Measurements from ENCODE around the gene MTFR1L.
"Not testable (repeated sequence)": the region's sequence is repeated elsewhere in the genome, so short reads cannot be mapped to it uniquely, and the experiment has no call there.

MTFR1L gene

GRCh38 chr1:25825605-25826004 is 5.9 kb downstream of the MTFR1L start:
- Mint-ChIP-seq H3K27me3 (no peaks in the 10 kb centered on the region), H3K4me3 (no peak overlapping the region), H3K27ac (no peak overlapping the region), H3K9me3 (no peaks in the 10 kb centered on the region), H3K4me1 (peaks cover 19% of the 10 kb centered on the region)
- no peak for ATAC-seq
- no peak for DNase-seq

- H3K4me3 Mint-ChIP-seq = no peak overlapping the region
These were observed 6.8 kb downstream of the MTFR1L start for GRCh38 chr1:25826571-25826970.

GRCh38 chr1:25828491-25828890 is 8.7 kb downstream of the MTFR1L start:
- H3K9me3 Mint-ChIP-seq = no peaks in the 10 kb centered on the region
- H3K4me3 Mint-ChIP-seq = no peak overlapping the region
- no peaks in the 10 kb centered on the region for H3K27me3 Mint-ChIP-seq
- H3K4me1 Mint-ChIP-seq = no peaks in the 10 kb centered on the region
- no peak for ATAC-seq
- no peak for DNase-seq
- H3K27ac Mint-ChIP-seq = no peak overlapping the region

More at GRCh38 chr1:25826571-25826970, 6.8 kb downstream of the MTFR1L start:
- Mint-ChIP-seq H3K9me3 (no peaks in the 10 kb centered on the region), H3K27me3 (no peaks in the 10 kb centered on the region), H3K4me1 (peaks cover 9% of the 10 kb centered on the region), H3K27ac (no peak overlapping the region)
- DNase-seq = no peak
- ATAC-seq = no peak

GRCh38 chr1:25829046-25829445 is 9.3 kb downstream of the MTFR1L start:
- DNase-seq = no peak
- Mint-ChIP-seq H3K27ac (no peak overlapping the region), H3K9me3 (no peaks in the 10 kb centered on the region), H3K4me3 (no peak overlapping the region), H3K4me1 (no peaks in the 10 kb centered on the region), H3K27me3 (no peaks in the 10 kb centered on the region)
- no peak for ATAC-seq

- Mint-ChIP-seq H3K4me3 (no peak overlapping the region), H3K27me3 (no peaks in the 10 kb centered on the region), H3K27ac (no peak overlapping the region), H3K9me3 (no peaks in the 10 kb centered on the region), H3K4me1 (no peaks in the 10 kb centered on the region)
- ATAC-seq = no peak
- no peak for DNase-seq
These were observed 11.9 kb downstream of the MTFR1L start for GRCh38 chr1:25831569-25832196.

- no peak for DNase-seq
- no peak overlapping the region for H3K4me3 Mint-ChIP-seq
- no peaks in the 10 kb centered on the region for H3K27me3 Mint-ChIP-seq
- ATAC-seq = no peak
- no peaks in the 10 kb centered on the region for H3K9me3 Mint-ChIP-seq
- H3K4me1 Mint-ChIP-seq = no peaks in the 10 kb centered on the region
- no peak overlapping the region for H3K27ac Mint-ChIP-seq
These were observed 12.7 kb downstream of the MTFR1L start for GRCh38 chr1:25832336-25833037.

GRCh38 chr1:25833158-25833557 is 13.4 kb downstream of the MTFR1L start:
- no peak overlapping the region for H3K27ac Mint-ChIP-seq
- DNase-seq (no peak), ATAC-seq (no peak)
- H3K4me3 Mint-ChIP-seq = no peak overlapping the region
- H3K4me1 Mint-ChIP-seq = no peaks in the 10 kb centered on the region
- H3K9me3 Mint-ChIP-seq = no peaks in the 10 kb centered on the region
- no peaks in the 10 kb centered on the region for H3K27me3 Mint-ChIP-seq

- Mint-ChIP-seq H3K4me1 (no peaks in the 10 kb centered on the region), H3K9me3 (no peaks in the 10 kb centered on the region), H3K27me3 (no peaks in the 10 kb centered on the region), H3K4me3 (no peak overlapping the region), H3K27ac (no peak overlapping the region)
- ATAC-seq = no peak
- DNase-seq = no peak
These were observed 15.1 kb downstream of the MTFR1L start for GRCh38 chr1:25834894-25835293.

- H3K9me3 Mint-ChIP-seq = no peaks in the 10 kb centered on the region
- no peak for DNase-seq
- no peak overlapping the region for H3K27ac Mint-ChIP-seq
- no peak overlapping the region for H3K4me3 Mint-ChIP-seq
- no peaks in the 10 kb centered on the region for H3K27me3 Mint-ChIP-seq
- no peak for ATAC-seq
- H3K4me1 Mint-ChIP-seq = no peaks in the 10 kb centered on the region
These were observed 16.9 kb downstream of the MTFR1L start for GRCh38 chr1:25836695-25837094.

- no peak overlapping the region for H3K27ac Mint-ChIP-seq
- no peak overlapping the region for H3K4me3 Mint-ChIP-seq
- no peaks in the 10 kb centered on the region for H3K9me3 Mint-ChIP-seq
- DNase-seq = no peak
- no peaks in the 10 kb centered on the region for H3K4me1 Mint-ChIP-seq
- ATAC-seq = no peak
- H3K27me3 Mint-ChIP-seq = no peaks in the 10 kb centered on the region
These were observed 17.6 kb downstream of the MTFR1L start for GRCh38 chr1:25837262-25837875.

GRCh38 chr1:25839808-25840207 is 20.1 kb downstream of the MTFR1L start:
- DNase-seq, H3K27ac Mint-ChIP-seq, ATAC-seq, H3K27me3 Mint-ChIP-seq, H3K4me1 Mint-ChIP-seq, H3K9me3 Mint-ChIP-seq, H3K4me3 Mint-ChIP-seq: not testable (repeated sequence)

GRCh38 chr1:25843483-25843882 is 23.7 kb downstream of the MTFR1L start:
- H3K4me3 Mint-ChIP-seq = no peak overlapping the region
- DNase-seq (no peak), ATAC-seq (no peak)
- H3K9me3 Mint-ChIP-seq = no peaks in the 10 kb centered on the region
- H3K27me3 Mint-ChIP-seq = no peaks in the 10 kb centered on the region
- H3K27ac Mint-ChIP-seq = no peak overlapping the region
- peaks cover 6% of the 10 kb centered on the region for H3K4me1 Mint-ChIP-seq

- DNase-seq = no peak
- Mint-ChIP-seq H3K9me3 (no peaks in the 10 kb centered on the region), H3K4me3 (no peak overlapping the region), H3K4me1 (peaks cover 6% of the 10 kb centered on the region), H3K27me3 (no peaks in the 10 kb centered on the region), H3K27ac (no peak overlapping the region)
- no peak for ATAC-seq
These were observed 25.0 kb downstream of the MTFR1L start for GRCh38 chr1:25844536-25845337.

GRCh38 chr1:25845664-25846063 is 25.9 kb downstream of the MTFR1L start:
- H3K4me1 Mint-ChIP-seq = peaks cover 6% of the 10 kb centered on the region
- ATAC-seq (no peak), DNase-seq (no peak)
- H3K27ac Mint-ChIP-seq = no peak overlapping the region
- no peaks in the 10 kb centered on the region for H3K27me3 Mint-ChIP-seq
- no peak overlapping the region for H3K4me3 Mint-ChIP-seq
- H3K9me3 Mint-ChIP-seq = no peaks in the 10 kb centered on the region

GRCh38 chr1:25847929-25848328 is 28.2 kb downstream of the MTFR1L start:
- DNase-seq (no peak), ATAC-seq (no peak)
- H3K27ac Mint-ChIP-seq = no peak overlapping the region
- H3K9me3 Mint-ChIP-seq = no peaks in the 10 kb centered on the region
- no peak overlapping the region for H3K4me3 Mint-ChIP-seq
- no peaks in the 10 kb centered on the region for H3K27me3 Mint-ChIP-seq
- H3K4me1 Mint-ChIP-seq = peaks cover 6% of the 10 kb centered on the region

- Mint-ChIP-seq H3K4me1 (peaks cover 6% of the 10 kb centered on the region), H3K27ac (no peak overlapping the region), H3K4me3 (no peak overlapping the region), H3K9me3 (no peaks in the 10 kb centered on the region), H3K27me3 (no peaks in the 10 kb centered on the region)
- no peak for ATAC-seq
- DNase-seq = no peak
These were observed 28.8 kb downstream of the MTFR1L start for GRCh38 chr1:25848531-25848930.

All from stimulated activated naive CD8-positive, alpha-beta T cell treated with anti-CD3 and anti-CD28 coated beads, Interleukin-15, amount 100 ng/mL, for 72 hours (primary cell).